NOMO-1 treated with dmso at 0.1 percent for 144 hours (cell line): ENCODE data around the gene METTL26.

Experiments
- DNase-seq: peaks from one replicate; lab custom pipeline; 2025; ENCODE audit not compliant: unreplicated experiment; lab: John Stamatoyannopoulos, UW

The METTL26 gene

GRCh38 chr16:659618-660017 lies 23.5 kb upstream of the METTL26 start:
- no peak for DNase-seq

GRCh38 chr16:658679-659571 lies 22.8 kb upstream of the METTL26 start:
- DNase-seq = no peak

- DNase-seq = no peak
Observed at GRCh38 chr16:657487-657886, 21.4 kb upstream of the METTL26 start.

GRCh38 chr16:654034-654433 lies 17.9 kb upstream of the METTL26 start:
- DNase-seq = no peak

- DNase-seq = no peak
Observed at GRCh38 chr16:652454-653305, 16.6 kb upstream of the METTL26 start.

GRCh38 chr16:651844-652243 lies 15.7 kb upstream of the METTL26 start:
- DNase-seq = no peak

GRCh38 chr16:649631-650030 lies 13.5 kb upstream of the METTL26 start:
- DNase-seq = no peak

- peak; percentile 90 for DNase-seq
Observed at GRCh38 chr16:648781-649589, 12.9 kb upstream of the METTL26 start, which contains the start of gene WDR90. Gene WDR90 (plus strand): TSS chr16:649365. CDS start chr16:649417, 52 bp downstream.

- DNase-seq = peak; percentile 8
Observed at GRCh38 chr16:648071-648780, 12.1 kb upstream of the METTL26 start.

- no peak for DNase-seq
Observed at GRCh38 chr16:647173-647902, 11.2 kb upstream of the METTL26 start.

- DNase-seq = no peak
Observed at GRCh38 chr16:646679-647172, 10.6 kb upstream of the METTL26 start.

GRCh38 chr16:645852-646678 lies 10.0 kb upstream of the METTL26 start:
- DNase-seq = no peak

GRCh38 chr16:644556-644955 lies 8.5 kb upstream of the METTL26 start:
- DNase-seq = no peak

- DNase-seq = no peak
Observed at GRCh38 chr16:643050-643368, 6.9 kb upstream of the METTL26 start.

- peak; percentile 18 for DNase-seq
Observed at GRCh38 chr16:642189-643049, 6.3 kb upstream of the METTL26 start.

- DNase-seq = peak; percentile 67
Observed at GRCh38 chr16:641326-642188, 5.5 kb upstream of the METTL26 start, which contains the start of gene MCRIP2. Gene MCRIP2 (plus strand): TSS chr16:641828. CDS start chr16:641992, 164 bp downstream.

- DNase-seq = no peak
Observed at GRCh38 chr16:640614-641013, 4.5 kb upstream of the METTL26 start.
